Smooth muscle cell (in vitro differentiated cells): ENCODE data around the gene LIN7C. TPM values are rescaled to one million over a fixed set of nuclear protein-coding genes. Genes with fewer than 3 reads are reported as not detected.

ENCODE experiments used
- DNase-seq: peaks from one replicate; lab custom pipeline; 2025; ENCODE audit not compliant: unreplicated experiment; lab: John Stamatoyannopoulos, UW
- H2AFZ ChIP-seq: fragments of 200-600 bp; sonication (generic); 2 replicates; pipeline ENCODE4 v1.6.0; 2016; ENCODE audit warnings: antibody characterized with exemption, low read depth, mild to moderate bottlenecking
- H3F3A ChIP-seq: fragments of 200-600 bp; sonication (generic); 2 replicates; pipeline ENCODE4 v1.6.0; 2017; ENCODE audit warnings: antibody characterized with exemption, low read depth
- H3K27ac ChIP-seq: fragments of 200-600 bp; sonication (generic); 2 replicates; pipeline ENCODE4 v1.5.1; 2016; ENCODE audit warnings: low read depth, mild to moderate bottlenecking
- H3K27me3 ChIP-seq: fragments of 200-600 bp; sonication (generic); 2 replicates; pipeline ENCODE4 v1.6.1; 2016; ENCODE audit warnings: low read depth, mild to moderate bottlenecking
- H3K36me3 ChIP-seq: fragments of 200-600 bp; sonication (generic); 2 replicates; pipeline ENCODE4 v1.5.1; 2016; ENCODE audit warnings: low read depth
- H3K4me1 ChIP-seq: fragments of 200-600 bp; sonication (generic); 2 replicates; pipeline ENCODE4 v1.5.1; 2016; ENCODE audit warnings: low read depth
- H3K4me2 ChIP-seq: fragments of 200-600 bp; sonication (generic); 2 replicates; pipeline ENCODE4 v1.6.0; 2016; ENCODE audit warnings: mild to moderate bottlenecking
- H3K4me3 ChIP-seq: fragments of 200-600 bp; sonication (generic); 2 replicates; pipeline ENCODE4 v1.5.1; 2016; ENCODE audit warnings: mild to moderate bottlenecking
- H3K79me2 ChIP-seq: fragments of 200-600 bp; sonication (generic); 2 replicates; pipeline ENCODE4 v1.6.0; 2016; ENCODE audit warnings: low read depth, mild to moderate bottlenecking
- H3K9ac ChIP-seq: fragments of 200-600 bp; sonication (generic); 2 replicates; pipeline ENCODE4 v1.6.0; 2016; ENCODE audit warnings: low read depth
- H3K9me3 ChIP-seq: fragments of 200-600 bp; sonication (generic); replicated peaks from 2 replicates; pipeline ENCODE4 v1.5.1; 2016; ENCODE audit warnings: low read depth
- H4K20me1 ChIP-seq: fragments of 200-600 bp; sonication (generic); 2 replicates; pipeline ENCODE4 v1.6.0; 2016; ENCODE audit warnings: low read depth
- CTCF ChIP-seq: fragments of 200-600 bp; sonication (generic); IDR thresholded peaks from 2 replicates; pipeline ENCODE4 v1.5.1; 2017; ENCODE audit warnings: borderline replicate concordance, mild to moderate bottlenecking, antibody characterized with exemption; ENCODE audit not compliant: insufficient read depth, poor library complexity, severe bottlenecking
- whole genome bisulfite sequencing: methylation state at CpG from one replicate; pipeline ENCODE4 v1.1.7; 2016; ENCODE audit warnings: low lambda C conversion rate; 5-methylcytosine and 5-hydroxymethylcytosine counted together
- polyA plus RNA-seq: library from polyadenylated mRNA; unstranded; fragments of >200 nt; fragmentation: Nextera tagmentation; extraction: Ambion mirVana; gene quantifications from 2 replicates; pipeline ENCODE4 v1.2.1, GENCODE V29; 2016
- total RNA-seq: library from RNA; depleted of rRNA; stranded (reverse); fragments of >200 nt; gene quantifications from 2 replicates; pipeline ENCODE4 v1.2.3, GENCODE V29; 2014

Gene LIN7C
- total and polyA plus RNA-seq, 2 experiments from 2014 or later: 11.3 to 30.8 TPM

- DNase-seq: no peak
- peak overlapping the region; percentile 31 for H3K27ac ChIP-seq
- no peaks in the 10 kb centered on the region for H3K36me3 ChIP-seq
- H3K27me3 ChIP-seq: no peaks in the 10 kb centered on the region
- H3K4me3 ChIP-seq: peak overlapping the region; percentile 72
- H4K20me1 ChIP-seq: peaks cover 37% of the 10 kb centered on the region
- H3K9ac ChIP-seq: no peak overlapping the region
- H3K4me1 ChIP-seq: peaks cover 16% of the 10 kb centered on the region
- peaks cover 11% of the 10 kb centered on the region for H3F3A ChIP-seq
- H3K9me3 ChIP-seq: no peaks in the 10 kb centered on the region
- TF ChIP-seq CTCF: no peak
- H2AFZ ChIP-seq: peak overlapping the region; percentile 52
- H3K4me2 ChIP-seq: peak overlapping the region; percentile 96
- 2% methylated on average over 8 of the region's 9 CpGs for WGBS
- H3K79me2 ChIP-seq: peaks cover 40% of the 10 kb centered on the region
These were observed 33.6 kb downstream of the LIN7C start for GRCh38 chr11:27473017-27473406.

- peak within 1 kb of the TSS; percentile 52 for H2AFZ ChIP-seq
- H3K36me3 ChIP-seq: no peaks in the 10 kb centered on the region
- peak within 1 kb of the TSS; percentile 72 for H3K4me3 ChIP-seq
- H3K79me2 ChIP-seq: peaks cover 45% of the 10 kb centered on the region
- WGBS: under 1% methylated on average over 32 of the region's 57 CpGs
- peak within 1 kb of the TSS; percentile 96 for H3K4me2 ChIP-seq
- no peak for TF ChIP-seq CTCF
- H4K20me1 ChIP-seq: peaks cover 42% of the 10 kb centered on the region
- peak within 1 kb of the TSS; percentile 43 for H3K9ac ChIP-seq
- no peaks in the 10 kb centered on the region for H3K27me3 ChIP-seq
- H3K27ac ChIP-seq: peak within 1 kb of the TSS; percentile 51
- peaks cover 11% of the 10 kb centered on the region for H3F3A ChIP-seq
- H3K4me1 ChIP-seq: peaks cover 21% of the 10 kb centered on the region
- no peaks in the 10 kb centered on the region for H3K9me3 ChIP-seq
- peak; percentile 68 for DNase-seq
These were observed 34.1 kb downstream of the LIN7C start, which contains the start of gene LGR4 for GRCh38 chr11:27472398-27473016. Gene LGR4, minus strand, starts transcription at chr11:27472790. Its CDS starts 488 bp downstream, at chr11:27472302.

- H3K4me1 ChIP-seq: peaks cover 24% of the 10 kb centered on the region
- peaks cover 11% of the 10 kb centered on the region for H3F3A ChIP-seq
- H3K4me2 ChIP-seq: peak overlapping the region; percentile 96
- 2% methylated on average over 20 of the region's 79 CpGs for WGBS
- H2AFZ ChIP-seq: peak overlapping the region; percentile 48
- H4K20me1 ChIP-seq: peaks cover 47% of the 10 kb centered on the region
- H3K27me3 ChIP-seq: no peaks in the 10 kb centered on the region
- H3K9ac ChIP-seq: peak overlapping the region; percentile 19
- peak overlapping the region; percentile 72 for H3K4me3 ChIP-seq
- no peaks in the 10 kb centered on the region for H3K9me3 ChIP-seq
- peaks cover 52% of the 10 kb centered on the region for H3K79me2 ChIP-seq
- H3K27ac ChIP-seq: peak overlapping the region; percentile 51
- H3K36me3 ChIP-seq: no peaks in the 10 kb centered on the region
- no peak for DNase-seq
- TF ChIP-seq CTCF: no peak
These were observed 34.8 kb downstream of the LIN7C start for GRCh38 chr11:27471589-27472397.
